Hepatocyte (in vitro differentiated cells): ENCODE measurements around the gene LIPE.
A peak's percentile ranks its signal among the peaks of the same experiment; 100 is the strongest.

Experiments
- EZH2 ChIP-seq: fragments of 200-600 bp; sonication (generic); IDR thresholded peaks from 2 replicates; pipeline ENCODE4 v1.6.1; 2016; ENCODE audit warnings: antibody characterized with exemption, mild to moderate bottlenecking, borderline replicate concordance
- EZH2phosphoT487 ChIP-seq: fragments of 200-600 bp; sonication (generic); IDR thresholded peaks from one replicate; pipeline ENCODE4 v1.6.1; 2018; ENCODE audit warnings: antibody characterized with exemption, mild to moderate bottlenecking, low read depth, moderate library complexity; ENCODE audit not compliant: unreplicated experiment, severe bottlenecking
- TF ChIP-seq, protein P1 (sequence below): fragments of 200-600 bp; sonication (generic); IDR thresholded peaks from 2 replicates; pipeline ENCODE4 v1.5.1; 2016; ENCODE audit warnings: antibody characterized with exemption, mild to moderate bottlenecking; ENCODE audit not compliant: poor library complexity

DNA sequence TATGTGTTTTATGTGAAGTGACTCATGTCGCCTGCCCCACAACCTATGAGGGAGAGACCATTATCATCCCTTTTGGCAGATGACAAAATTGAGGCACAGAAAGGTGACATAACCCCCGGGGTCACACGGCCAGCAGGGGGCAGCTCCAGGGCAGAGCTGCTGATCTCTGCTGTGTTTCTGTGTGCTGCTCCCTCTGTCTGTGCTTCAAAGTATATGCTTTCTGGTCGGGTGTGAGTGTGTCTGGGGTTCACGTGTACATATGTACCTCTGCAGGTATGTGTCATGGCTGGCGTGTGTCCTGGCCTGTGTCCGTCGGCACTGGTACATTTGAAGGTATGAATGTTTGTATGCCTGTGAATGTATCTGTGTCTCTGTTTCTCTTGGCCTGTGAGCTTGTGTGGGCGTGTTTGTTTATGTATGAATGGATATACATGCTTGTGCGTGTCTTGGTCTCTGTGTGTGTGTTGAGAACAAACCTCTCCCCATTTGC lies 7.1 kb downstream of the LIPE start:
- TF ChIP-seq, protein P1, sequence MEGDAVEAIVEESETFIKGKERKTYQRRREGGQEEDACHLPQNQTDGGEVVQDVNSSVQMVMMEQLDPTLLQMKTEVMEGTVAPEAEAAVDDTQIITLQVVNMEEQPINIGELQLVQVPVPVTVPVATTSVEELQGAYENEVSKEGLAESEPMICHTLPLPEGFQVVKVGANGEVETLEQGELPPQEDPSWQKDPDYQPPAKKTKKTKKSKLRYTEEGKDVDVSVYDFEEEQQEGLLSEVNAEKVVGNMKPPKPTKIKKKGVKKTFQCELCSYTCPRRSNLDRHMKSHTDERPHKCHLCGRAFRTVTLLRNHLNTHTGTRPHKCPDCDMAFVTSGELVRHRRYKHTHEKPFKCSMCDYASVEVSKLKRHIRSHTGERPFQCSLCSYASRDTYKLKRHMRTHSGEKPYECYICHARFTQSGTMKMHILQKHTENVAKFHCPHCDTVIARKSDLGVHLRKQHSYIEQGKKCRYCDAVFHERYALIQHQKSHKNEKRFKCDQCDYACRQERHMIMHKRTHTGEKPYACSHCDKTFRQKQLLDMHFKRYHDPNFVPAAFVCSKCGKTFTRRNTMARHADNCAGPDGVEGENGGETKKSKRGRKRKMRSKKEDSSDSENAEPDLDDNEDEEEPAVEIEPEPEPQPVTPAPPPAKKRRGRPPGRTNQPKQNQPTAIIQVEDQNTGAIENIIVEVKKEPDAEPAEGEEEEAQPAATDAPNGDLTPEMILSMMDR = peak; percentile 48
- TF ChIP-seq EZH2 (no peak), EZH2phosphoT487 (no peak)
